Measurements from ENCODE around the gene IGFBP7. TPM values are rescaled to one million over a fixed set of nuclear protein-coding genes. Genes with fewer than 3 reads are reported as not detected.

Gene IGFBP7
- total and polyA plus RNA-seq, 2 donors (not counting 1 experiment from before 2014, with no cell fraction given) = 54.8 to 793 TPM

DNA sequence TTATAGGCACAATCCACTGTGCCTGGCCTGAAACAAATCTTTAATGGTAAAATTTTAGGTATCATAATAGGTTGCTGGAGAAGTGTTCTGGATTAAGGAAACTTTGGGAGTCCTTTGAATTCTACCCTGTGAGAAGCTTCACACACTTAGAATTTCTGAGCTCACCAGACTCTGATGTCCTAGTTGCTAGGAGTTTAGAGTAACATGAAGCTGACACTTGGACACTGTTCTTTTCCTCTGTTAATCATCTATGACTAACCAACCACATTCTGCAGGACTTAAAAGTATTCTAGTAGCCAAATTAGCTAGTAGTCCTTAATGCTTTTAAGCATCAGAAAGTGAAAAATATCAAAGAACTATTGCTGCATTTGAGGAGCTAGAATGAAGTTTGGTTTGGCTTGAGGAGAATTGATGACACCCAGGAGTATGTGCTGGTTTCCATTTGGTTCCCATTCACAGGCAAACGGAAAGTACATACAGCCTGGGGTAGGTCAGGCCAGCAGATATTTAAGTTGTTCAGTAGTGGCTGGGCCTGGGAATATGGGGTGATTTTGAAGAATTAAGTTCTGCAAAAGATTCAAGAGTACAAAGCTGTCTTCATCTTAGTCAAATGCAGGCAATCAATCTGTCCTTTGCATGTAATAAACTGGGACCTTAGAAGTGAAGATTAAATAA, 38.8 kb upstream of the IGFBP7 start:
- H3K4me1 ChIP-seq (ENCODE audit: control insufficient read depth, extremely low read depth, insufficient read depth, low read length) = no peaks in the 10 kb centered on the region
- H3K4me2 ChIP-seq (ENCODE audit: extremely low read depth, insufficient read depth, low read length) = no peak overlapping the region
- no peak overlapping the region for H3K27ac ChIP-seq (ENCODE audit: insufficient read depth, low read length)
- no peaks in the 10 kb centered on the region for H3K36me3 ChIP-seq (ENCODE audit: control insufficient read depth, insufficient read depth, low read length)
- TF ChIP-seq EZH2 (IDR thresholded peaks at IDR 0.05; ENCODE audit: low read length, missing control alignments) = no peak
- TF ChIP-seq, protein P1, sequence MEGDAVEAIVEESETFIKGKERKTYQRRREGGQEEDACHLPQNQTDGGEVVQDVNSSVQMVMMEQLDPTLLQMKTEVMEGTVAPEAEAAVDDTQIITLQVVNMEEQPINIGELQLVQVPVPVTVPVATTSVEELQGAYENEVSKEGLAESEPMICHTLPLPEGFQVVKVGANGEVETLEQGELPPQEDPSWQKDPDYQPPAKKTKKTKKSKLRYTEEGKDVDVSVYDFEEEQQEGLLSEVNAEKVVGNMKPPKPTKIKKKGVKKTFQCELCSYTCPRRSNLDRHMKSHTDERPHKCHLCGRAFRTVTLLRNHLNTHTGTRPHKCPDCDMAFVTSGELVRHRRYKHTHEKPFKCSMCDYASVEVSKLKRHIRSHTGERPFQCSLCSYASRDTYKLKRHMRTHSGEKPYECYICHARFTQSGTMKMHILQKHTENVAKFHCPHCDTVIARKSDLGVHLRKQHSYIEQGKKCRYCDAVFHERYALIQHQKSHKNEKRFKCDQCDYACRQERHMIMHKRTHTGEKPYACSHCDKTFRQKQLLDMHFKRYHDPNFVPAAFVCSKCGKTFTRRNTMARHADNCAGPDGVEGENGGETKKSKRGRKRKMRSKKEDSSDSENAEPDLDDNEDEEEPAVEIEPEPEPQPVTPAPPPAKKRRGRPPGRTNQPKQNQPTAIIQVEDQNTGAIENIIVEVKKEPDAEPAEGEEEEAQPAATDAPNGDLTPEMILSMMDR (conservative IDR thresholded peaks at IDR 0.05 in 1 of 2, IDR thresholded peaks at IDR 0.05 in 1 of 2; ENCODE audit: low read depth in 1 of 2, low read length in 2 of 2) = no peak
- H3K4me3 ChIP-seq (replicated peaks in 1 of 4; ENCODE audit: control extremely low read depth in 1 of 4, insufficient read depth in 1 of 4, low read depth in 3 of 4, low read length in 4 of 4) = no peak overlapping the region
- no peak overlapping the region for H3K9ac ChIP-seq (ENCODE audit: insufficient read depth, low read length)
- no peaks in the 10 kb centered on the region for H3K79me2 ChIP-seq (ENCODE audit: control insufficient read depth, insufficient read depth, low read length)
- H3K9me3 ChIP-seq (ENCODE audit: control insufficient read depth, insufficient read depth, low read depth, low read length) = no peaks in the 10 kb centered on the region
- no peaks in the 10 kb centered on the region for H3K27me3 ChIP-seq (ENCODE audit: control insufficient read depth, insufficient read depth, low read length)
- H2AFZ ChIP-seq (ENCODE audit: low read length) = no peak overlapping the region
- H4K20me1 ChIP-seq (ENCODE audit: control insufficient read depth, extremely low read depth, insufficient read depth, low read length) = no peaks in the 10 kb centered on the region
- peak; percentile 69 to 95 for DNase-seq (ENCODE audit: low read depth in 2 of 2)

DNA sequence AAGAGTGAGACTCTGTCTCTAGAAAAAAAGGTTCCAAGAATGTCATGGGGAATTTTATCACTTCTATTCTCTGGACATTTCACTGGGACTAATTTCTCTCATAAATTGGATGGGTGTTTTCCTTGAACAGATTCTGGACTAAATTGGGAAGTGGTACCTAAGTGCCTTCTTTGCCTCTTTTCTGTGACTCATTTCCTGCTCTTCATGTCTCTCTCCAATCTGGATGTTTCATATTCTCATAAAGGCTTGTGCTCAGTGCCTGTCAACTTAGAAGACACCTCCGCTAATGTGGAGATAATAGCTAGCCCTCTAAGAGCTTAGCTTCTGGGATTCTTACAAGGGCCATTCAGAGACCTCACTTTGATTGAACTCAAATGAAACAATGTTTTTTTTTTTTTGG, 38.0 kb upstream of the IGFBP7 start:
- peak in 1 of 2 donors; percentile 40 for DNase-seq (ENCODE audit: low read depth in 2 of 2)
- no peak overlapping the region for H3K4me3 ChIP-seq (replicated peaks in 1 of 4; ENCODE audit: control extremely low read depth in 1 of 4, insufficient read depth in 1 of 4, low read depth in 3 of 4, low read length in 4 of 4)
- H3K27ac ChIP-seq (ENCODE audit: insufficient read depth, low read length) = no peak overlapping the region
- H4K20me1 ChIP-seq (ENCODE audit: control insufficient read depth, extremely low read depth, insufficient read depth, low read length) = no peaks in the 10 kb centered on the region
- H3K4me2 ChIP-seq (ENCODE audit: extremely low read depth, insufficient read depth, low read length) = no peak overlapping the region
- H3K79me2 ChIP-seq (ENCODE audit: control insufficient read depth, insufficient read depth, low read length) = no peaks in the 10 kb centered on the region
- TF ChIP-seq, protein P1 (conservative IDR thresholded peaks at IDR 0.05 in 1 of 2, IDR thresholded peaks at IDR 0.05 in 1 of 2; ENCODE audit: low read depth in 1 of 2, low read length in 2 of 2) = no peak
- H3K9ac ChIP-seq (ENCODE audit: insufficient read depth, low read length) = no peak overlapping the region
- H3K4me1 ChIP-seq (ENCODE audit: control insufficient read depth, extremely low read depth, insufficient read depth, low read length) = no peaks in the 10 kb centered on the region
- no peaks in the 10 kb centered on the region for H3K9me3 ChIP-seq (ENCODE audit: control insufficient read depth, insufficient read depth, low read depth, low read length)
- no peak overlapping the region for H2AFZ ChIP-seq (ENCODE audit: low read length)
- no peaks in the 10 kb centered on the region for H3K27me3 ChIP-seq (ENCODE audit: control insufficient read depth, insufficient read depth, low read length)
- H3K36me3 ChIP-seq (ENCODE audit: control insufficient read depth, insufficient read depth, low read length) = no peaks in the 10 kb centered on the region

DNA sequence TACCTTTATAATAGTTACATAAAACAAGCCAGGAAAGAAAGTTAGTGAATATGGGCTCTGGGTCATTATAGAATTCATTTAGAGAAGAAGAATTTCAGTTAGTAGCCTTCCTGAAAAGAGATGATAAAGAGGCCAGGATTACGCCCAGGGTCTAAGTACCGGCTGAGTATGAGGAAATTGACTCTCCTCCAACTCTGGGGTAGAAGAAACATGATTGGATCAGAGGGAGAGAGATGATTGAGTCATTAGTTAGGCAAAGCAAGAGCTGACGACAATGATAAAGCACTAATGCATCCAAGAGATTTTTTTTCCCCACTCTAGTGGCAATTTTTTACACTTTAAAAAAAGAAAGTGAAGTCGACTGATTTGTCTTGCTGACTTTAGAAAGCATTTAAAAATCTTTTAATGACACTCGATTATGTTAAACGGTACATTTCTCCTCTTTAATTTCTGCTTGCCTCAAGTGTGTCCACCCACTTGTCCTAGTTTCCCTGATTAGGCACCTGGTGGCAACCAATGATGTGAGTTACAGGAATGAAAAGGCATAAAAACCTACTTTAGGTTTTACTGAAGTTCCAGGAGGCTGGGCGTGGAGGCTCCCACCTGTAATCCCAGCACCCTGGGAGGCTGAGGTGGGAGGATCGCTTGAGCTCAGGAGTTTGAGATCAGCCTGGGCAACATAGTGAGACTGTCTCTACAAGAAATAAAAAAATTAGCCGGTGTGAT, 37.3 kb upstream of the IGFBP7 start:
- H3K9me3 ChIP-seq (ENCODE audit: control insufficient read depth, insufficient read depth, low read depth, low read length) = no peaks in the 10 kb centered on the region
- H4K20me1 ChIP-seq (ENCODE audit: control insufficient read depth, extremely low read depth, insufficient read depth, low read length) = no peaks in the 10 kb centered on the region
- no peaks in the 10 kb centered on the region for H3K4me1 ChIP-seq (ENCODE audit: control insufficient read depth, extremely low read depth, insufficient read depth, low read length)
- peak; percentile 55 to 96 for DNase-seq (ENCODE audit: low read depth in 2 of 2)
- H2AFZ ChIP-seq (ENCODE audit: low read length) = no peak overlapping the region
- TF ChIP-seq, protein P1 (conservative IDR thresholded peaks at IDR 0.05 in 1 of 2, IDR thresholded peaks at IDR 0.05 in 1 of 2; ENCODE audit: low read depth in 1 of 2, low read length in 2 of 2) = no peak
- no peak for TF ChIP-seq EZH2 (IDR thresholded peaks at IDR 0.05; ENCODE audit: low read length, missing control alignments)
- H3K27ac ChIP-seq (ENCODE audit: insufficient read depth, low read length) = no peak overlapping the region
- no peak overlapping the region for H3K4me2 ChIP-seq (ENCODE audit: extremely low read depth, insufficient read depth, low read length)
- no peak overlapping the region for H3K4me3 ChIP-seq (replicated peaks in 1 of 4; ENCODE audit: control extremely low read depth in 1 of 4, insufficient read depth in 1 of 4, low read depth in 3 of 4, low read length in 4 of 4)
- H3K79me2 ChIP-seq (ENCODE audit: control insufficient read depth, insufficient read depth, low read length) = no peaks in the 10 kb centered on the region
- H3K27me3 ChIP-seq (ENCODE audit: control insufficient read depth, insufficient read depth, low read length) = no peaks in the 10 kb centered on the region
- no peak overlapping the region for H3K9ac ChIP-seq (ENCODE audit: insufficient read depth, low read length)
- H3K36me3 ChIP-seq (ENCODE audit: control insufficient read depth, insufficient read depth, low read length) = no peaks in the 10 kb centered on the region
